ENCODE measurements around the gene CHURC1. TPM values are rescaled to one million over a fixed set of nuclear protein-coding genes. Genes with fewer than 3 reads are reported as not detected.

The CHURC1 gene
- polyA plus RNA-seq, 4 donors: 46.6 to 79.0 (median 61.3) TPM

- no peak for DNase-seq (ENCODE audit: low read depth in 4 of 4, low spot score in 3 of 4)
Observed at GRCh38 chr14:64953661-64954060, 39.4 kb downstream of the CHURC1 start.

DNA sequence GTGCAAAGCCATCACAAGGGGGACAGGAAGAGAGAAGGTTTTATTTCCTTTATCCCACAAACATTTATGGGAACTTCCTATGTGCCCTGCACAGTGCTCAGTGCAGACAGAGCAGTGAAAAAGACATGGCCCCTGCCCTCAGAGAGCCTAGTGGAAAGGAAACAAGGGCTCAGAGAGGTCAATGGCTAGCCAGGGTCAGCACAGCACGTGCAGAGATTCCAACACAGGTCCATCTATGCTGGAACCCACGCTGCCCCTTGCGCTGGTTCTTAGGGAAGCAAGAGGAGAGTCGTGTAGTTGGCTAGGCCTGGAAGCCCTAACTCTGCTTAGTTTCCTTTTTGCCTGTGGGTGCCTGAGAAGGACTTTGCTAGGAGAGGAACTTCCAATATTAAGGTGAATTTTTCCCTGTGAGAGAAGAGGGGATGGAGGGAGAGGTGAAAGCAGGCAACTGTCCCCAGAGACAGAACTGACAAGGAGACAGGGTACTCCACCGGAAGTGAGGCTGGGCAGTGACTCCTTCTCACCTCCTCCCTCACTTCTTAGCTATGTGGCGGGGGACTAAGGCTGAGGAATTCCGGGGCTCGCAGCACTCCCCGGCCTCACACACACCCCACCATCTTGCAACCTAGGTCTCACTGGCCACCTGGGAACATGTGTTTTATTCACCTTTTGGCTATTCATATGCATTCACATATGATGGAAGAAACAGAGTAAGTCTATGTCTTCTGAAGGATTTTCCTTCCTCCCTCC is 40.4 kb downstream of the CHURC1 start:
- no peak for DNase-seq (ENCODE audit: low read depth in 4 of 4, low spot score in 3 of 4)

DNA sequence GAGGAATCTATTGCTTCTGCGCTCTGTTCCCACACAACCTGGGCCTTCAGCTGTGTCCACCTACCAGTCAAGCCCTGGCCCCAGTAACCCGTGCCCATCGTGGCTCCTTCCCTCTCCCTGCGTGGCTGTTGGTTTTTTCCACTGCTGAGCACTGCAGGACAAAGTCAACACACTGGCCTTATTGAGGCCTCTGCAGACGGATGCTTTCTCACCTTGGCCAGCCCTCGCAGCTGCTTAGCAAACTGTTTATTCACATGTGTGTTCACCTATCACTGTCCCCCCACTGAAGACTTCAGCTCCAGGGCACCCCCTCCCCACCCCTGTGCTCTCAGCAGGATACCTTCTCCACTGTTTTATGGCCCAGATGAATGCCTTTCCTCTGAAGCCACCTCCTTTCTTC is 41.0 kb downstream of the CHURC1 start:
- DNase-seq (ENCODE audit: low read depth in 4 of 4, low spot score in 3 of 4): no peak

DNA sequence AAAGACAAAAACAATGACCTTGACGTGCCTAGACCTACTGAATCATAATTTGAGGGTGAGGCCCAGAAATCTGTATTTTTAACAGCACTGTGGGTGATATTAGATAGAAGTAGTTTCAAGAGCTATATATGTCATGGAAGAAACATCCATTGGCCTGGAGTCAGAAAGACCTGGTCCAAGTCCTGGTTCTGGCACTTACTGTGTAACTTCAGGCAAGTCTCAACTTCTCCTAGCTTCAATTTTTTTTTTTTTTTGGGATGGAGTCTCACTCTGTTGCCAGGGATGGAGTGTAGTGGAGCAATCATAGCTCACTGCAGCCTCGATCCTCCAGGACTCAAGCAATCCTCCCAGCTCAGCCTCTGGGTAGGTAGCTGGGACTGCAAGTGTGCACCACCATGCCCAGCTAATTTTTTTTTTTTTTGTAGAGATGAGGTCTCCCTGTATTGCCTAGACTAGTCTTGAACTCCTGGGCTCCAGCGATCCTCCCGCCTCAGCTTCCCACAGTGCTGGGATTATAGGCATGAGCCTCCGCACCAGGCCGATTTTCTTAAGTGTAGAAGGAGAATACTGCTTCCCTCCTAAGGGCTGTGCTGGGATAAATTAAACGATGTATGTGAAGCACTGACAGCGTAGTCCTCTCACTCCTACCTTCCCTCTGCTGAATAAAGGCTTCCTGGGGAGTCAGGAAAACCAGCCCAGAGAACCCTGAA is 42.6 kb downstream of the CHURC1 start:
- DNase-seq (ENCODE audit: low read depth in 4 of 4, low spot score in 3 of 4): no peak

DNA sequence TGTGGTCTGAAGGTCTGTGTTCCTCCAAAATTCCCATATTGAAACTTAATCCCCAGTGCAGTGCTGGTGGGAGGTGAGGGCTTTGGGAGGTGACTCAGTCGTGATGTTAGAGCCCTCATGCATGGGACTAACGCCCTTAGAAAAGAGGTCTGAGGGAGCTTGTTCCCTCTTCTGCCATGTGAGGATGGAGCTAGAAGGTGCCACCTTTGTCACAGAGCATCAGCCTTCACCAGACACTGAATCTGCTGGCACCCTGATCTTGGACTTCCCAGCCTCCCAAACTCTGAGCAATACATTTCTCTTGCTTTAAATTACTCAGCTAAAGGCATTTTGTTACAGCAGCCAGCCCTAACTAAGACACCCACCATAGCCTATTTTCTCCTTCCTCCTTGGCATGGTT is 43.9 kb downstream of the CHURC1 start:
- no peak for DNase-seq (ENCODE audit: low read depth in 4 of 4, low spot score in 3 of 4)

GRCh38 chr14:64958743-64959142 is 44.5 kb downstream of the CHURC1 start:
- no peak for DNase-seq (ENCODE audit: low read depth in 4 of 4, low spot score in 3 of 4)

- no peak for DNase-seq (ENCODE audit: low read depth in 4 of 4, low spot score in 3 of 4)
Observed at GRCh38 chr14:64960762-64961276, 46.6 kb downstream of the CHURC1 start.

GRCh38 chr14:64963611-64964010 is 49.4 kb downstream of the CHURC1 start:
- no peak for DNase-seq (ENCODE audit: low read depth in 4 of 4, low spot score in 3 of 4)

- no peak for DNase-seq (ENCODE audit: low read depth in 4 of 4, low spot score in 3 of 4)
Observed at GRCh38 chr14:64965356-64966000, 51.2 kb downstream of the CHURC1 start.

DNA sequence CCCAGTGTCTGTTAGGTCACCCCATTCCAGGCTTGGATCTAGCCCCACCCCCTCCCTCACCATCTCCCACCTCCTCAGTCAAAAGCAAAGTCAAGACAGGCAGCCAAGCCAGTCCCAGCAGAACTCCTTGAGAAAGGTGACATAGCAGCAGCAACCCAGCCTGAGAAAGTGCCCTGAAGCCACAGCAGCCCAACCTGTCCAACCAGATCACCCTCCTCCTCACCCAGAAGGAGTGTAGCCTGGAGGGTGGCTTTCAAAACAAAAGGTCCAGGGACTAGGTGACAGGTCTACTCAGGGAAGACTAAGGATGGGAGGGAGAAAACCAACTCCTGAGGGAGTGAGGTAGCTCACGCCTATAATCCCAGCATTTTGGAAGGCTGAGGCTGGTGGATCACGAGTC is 52.7 kb downstream of the CHURC1 start:
- no peak for DNase-seq (ENCODE audit: low read depth in 4 of 4, low spot score in 3 of 4)

- no peak for DNase-seq (ENCODE audit: low read depth in 4 of 4, low spot score in 3 of 4)
Observed at GRCh38 chr14:64968167-64968566, 53.9 kb downstream of the CHURC1 start.

DNA sequence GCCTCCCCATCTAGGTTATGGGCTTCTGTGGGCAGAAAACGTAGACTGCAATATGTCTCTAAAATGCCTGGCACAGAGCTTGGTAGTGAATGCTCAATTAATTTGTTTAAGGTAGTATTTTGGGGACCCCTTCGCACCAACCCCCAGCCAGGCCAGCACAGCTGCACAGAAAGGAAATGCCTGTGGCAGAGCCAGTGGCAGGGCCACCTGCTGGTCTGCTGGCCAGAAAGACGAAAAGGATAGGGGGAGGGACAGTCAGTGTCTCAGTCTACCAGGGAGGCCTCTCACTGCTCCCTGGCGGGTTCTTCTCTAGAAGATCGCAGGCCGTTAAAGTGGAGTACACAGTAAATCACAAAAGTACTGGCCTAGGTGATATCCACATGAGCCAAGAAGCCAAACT is 54.4 kb downstream of the CHURC1 start:
- no peak for DNase-seq (ENCODE audit: low read depth in 4 of 4, low spot score in 3 of 4)

GRCh38 chr14:64970041-64970440 is 55.8 kb downstream of the CHURC1 start:
- DNase-seq (ENCODE audit: low read depth in 4 of 4, low spot score in 3 of 4): no peak

DNA sequence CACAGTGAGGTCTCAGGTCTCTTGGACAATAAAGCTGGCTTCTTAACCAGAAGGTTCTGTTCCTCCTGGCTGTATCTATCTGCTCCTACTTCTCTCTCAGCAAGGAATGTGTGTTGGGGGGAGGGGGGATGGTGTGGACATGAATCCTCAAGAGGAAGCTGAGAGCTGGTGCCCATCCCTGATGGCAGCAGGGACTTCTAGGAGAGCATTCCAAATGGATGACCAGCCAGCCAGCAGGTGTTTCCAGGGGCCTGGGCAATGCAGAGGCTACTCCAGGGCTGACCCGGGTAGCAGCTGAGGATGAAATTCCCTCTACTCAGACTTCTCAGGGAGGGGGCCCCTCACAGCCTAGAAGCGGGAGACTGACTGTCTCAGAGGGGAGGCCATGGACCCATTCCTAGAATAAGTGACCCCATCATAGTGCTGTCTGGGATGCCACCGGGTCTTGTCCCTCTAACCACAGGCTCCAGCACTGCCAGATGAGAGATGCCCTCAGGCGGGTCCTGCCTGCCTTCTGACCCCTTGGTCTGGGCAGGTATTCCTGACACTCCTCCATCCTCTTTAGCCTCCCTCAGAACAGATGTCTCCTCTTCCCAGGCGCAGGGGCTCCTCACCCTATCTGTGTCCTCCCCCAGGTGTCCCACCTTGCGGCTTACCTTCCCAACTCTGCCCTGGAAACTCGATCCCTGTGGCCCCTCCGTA is 56.7 kb downstream of the CHURC1 start:
- no peak for DNase-seq (ENCODE audit: low read depth in 4 of 4, low spot score in 3 of 4)

- DNase-seq (ENCODE audit: low read depth in 4 of 4, low spot score in 3 of 4): no peak
Observed at GRCh38 chr14:64971491-64971942, 57.3 kb downstream of the CHURC1 start.

GRCh38 chr14:64971943-64972791 is 57.9 kb downstream of the CHURC1 start, which contains the start of gene RAB15:
Gene RAB15 (minus strand): TSS chr14:64972336. CDS start chr14:64972076, 260 bp downstream.
- DNase-seq (ENCODE audit: low read depth in 4 of 4, low spot score in 3 of 4): no peak

- DNase-seq (ENCODE audit: low read depth in 4 of 4, low spot score in 3 of 4): no peak
Observed at GRCh38 chr14:64973026-64973442, 58.8 kb downstream of the CHURC1 start.

DNA sequence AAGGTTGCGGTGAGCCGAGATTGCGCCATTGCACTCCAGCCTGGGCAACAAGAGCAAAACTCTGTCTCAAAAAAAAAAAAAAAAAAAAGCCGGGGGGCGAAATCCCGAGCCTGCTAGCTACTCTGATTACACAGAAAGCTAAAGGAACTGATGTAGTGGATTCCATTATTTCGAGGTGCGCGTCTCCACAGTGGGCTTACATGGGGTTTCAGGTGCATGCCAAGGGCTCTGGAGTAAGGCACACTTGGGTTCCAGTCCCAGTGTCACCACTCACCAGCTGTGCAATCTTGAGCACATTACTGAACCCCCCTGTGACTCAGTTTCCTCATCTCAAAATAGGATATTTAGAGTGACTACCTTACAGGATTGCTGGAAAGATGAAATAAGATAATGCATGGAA is 59.6 kb downstream of the CHURC1 start:
- DNase-seq (ENCODE audit: low read depth in 4 of 4, low spot score in 3 of 4): no peak

DNA sequence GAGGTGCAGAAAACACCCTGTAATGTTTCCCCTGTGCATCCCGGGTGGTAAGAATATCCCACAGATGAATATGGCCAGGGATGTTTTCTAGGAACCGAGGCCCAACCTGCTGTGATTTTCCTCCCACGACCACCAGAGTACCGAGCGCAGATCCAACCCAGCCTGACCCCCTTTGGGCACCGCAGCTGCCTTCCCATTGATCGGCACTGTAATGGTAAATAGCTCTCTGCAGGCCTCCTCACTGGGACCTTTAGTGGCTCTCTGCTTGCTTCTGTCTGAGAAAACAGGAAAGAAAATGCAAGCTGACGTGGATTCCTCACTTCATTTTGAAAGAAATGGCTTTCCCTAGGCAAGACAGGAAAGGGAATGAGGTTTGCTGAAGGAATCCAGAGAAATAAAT is 60.3 kb downstream of the CHURC1 start:
- no peak for DNase-seq (ENCODE audit: low read depth in 4 of 4, low spot score in 3 of 4)

All from left renal pelvis (tissue), 4 donors.